ENCODE measurements around the gene SUSD3. TPM values are rescaled to one million over a fixed set of nuclear protein-coding genes. Genes with fewer than 3 reads are reported as not detected.

SUSD3 gene
- polyA plus RNA-seq, 2 donors: 0.83 to 1.9 TPM

DNA sequence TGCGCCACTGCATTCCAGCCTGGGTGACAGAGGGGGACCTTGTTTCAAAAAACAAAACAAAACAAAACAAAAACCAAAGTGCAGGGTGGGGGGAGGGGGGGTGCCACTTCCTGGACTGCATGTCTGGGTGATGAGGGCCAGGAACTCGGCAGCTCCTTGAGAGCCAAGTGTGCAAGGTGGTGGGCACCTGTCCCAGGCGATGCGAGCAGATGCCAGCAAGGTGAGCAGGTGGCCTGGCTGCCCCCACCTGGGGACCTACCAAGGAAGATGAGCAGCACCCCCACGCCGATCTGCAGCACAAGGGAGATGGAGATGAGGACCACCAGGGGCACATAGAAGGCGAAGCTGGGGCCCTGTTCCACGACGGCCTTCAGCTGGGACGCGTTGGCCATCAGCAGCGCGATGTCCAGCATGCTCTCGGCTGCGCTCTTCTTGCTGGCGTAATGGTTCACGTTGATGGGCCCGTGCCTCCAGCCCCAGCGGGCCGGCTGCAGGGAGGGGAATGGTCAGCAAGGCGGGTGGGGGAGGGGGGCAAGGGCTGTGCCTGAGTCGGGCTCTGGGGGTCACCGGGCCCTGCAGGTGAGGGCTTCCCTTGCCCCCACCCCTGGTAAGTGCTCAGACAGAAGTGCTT is 67.8 kb downstream of the SUSD3 start:
- H3K36me3 ChIP-seq (ENCODE audit: control insufficient read depth in 2 of 2, insufficient read depth in 2 of 2, low read length in 1 of 2): peaks cover 4 to 14% of the 10 kb centered on the region in 2 donors
- no peaks in the 10 kb centered on the region for H3K9me3 ChIP-seq (ENCODE audit: control insufficient read depth in 2 of 2, insufficient read depth in 1 of 2, low read depth in 1 of 2, low read length in 1 of 2)
- H3K27me3 ChIP-seq (ENCODE audit: control insufficient read depth in 1 of 2, insufficient read depth in 2 of 2, low read length in 2 of 2): no peaks in the 10 kb centered on the region
- H3K27ac ChIP-seq (ENCODE audit: low read depth in 2 of 2, low read length in 1 of 2): peak overlapping the region in 1 of 2 donors; percentile 36
- WGBS, 2 donors: 72 to 77% methylated on average over 23 of the region's 23 CpGs
- H3K4me3 ChIP-seq (ENCODE audit: low read depth in 1 of 2, low read length in 2 of 2): no peak overlapping the region
- peaks cover 29 to 46% of the 10 kb centered on the region in 2 donors for H3K4me1 ChIP-seq (ENCODE audit: control insufficient read depth in 2 of 2, insufficient read depth in 2 of 2, low read length in 1 of 2)

DNA sequence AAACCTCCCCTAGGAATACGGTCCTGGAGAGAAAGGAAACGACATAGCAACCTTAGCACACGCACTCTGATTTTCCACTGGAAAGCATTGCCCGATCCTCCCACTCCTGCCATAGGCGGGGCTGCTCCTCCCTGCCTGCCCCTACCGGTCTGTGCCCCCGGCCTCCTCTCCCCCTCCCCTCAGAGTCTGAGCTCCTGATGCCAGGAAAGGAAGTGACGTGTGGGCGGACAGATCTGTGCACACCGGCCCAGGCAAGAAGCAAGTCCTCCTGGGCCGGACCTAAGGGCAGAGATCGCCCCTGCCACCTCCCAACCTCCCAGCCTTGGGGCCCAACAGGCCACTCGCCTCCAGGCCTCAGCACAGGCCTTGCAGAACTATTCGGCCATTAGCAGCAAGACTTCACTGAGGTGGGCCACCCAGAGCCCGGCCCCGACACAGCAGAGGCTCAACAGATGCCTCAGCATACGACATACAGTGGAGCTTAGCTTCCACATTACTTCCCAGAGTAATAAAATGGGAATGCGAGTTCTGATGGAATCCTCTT is 68.4 kb downstream of the SUSD3 start:
- H3K4me3 ChIP-seq (ENCODE audit: low read depth in 1 of 2, low read length in 2 of 2): no peak overlapping the region
- H3K27me3 ChIP-seq (ENCODE audit: control insufficient read depth in 1 of 2, insufficient read depth in 2 of 2, low read length in 2 of 2): no peaks in the 10 kb centered on the region

DNA sequence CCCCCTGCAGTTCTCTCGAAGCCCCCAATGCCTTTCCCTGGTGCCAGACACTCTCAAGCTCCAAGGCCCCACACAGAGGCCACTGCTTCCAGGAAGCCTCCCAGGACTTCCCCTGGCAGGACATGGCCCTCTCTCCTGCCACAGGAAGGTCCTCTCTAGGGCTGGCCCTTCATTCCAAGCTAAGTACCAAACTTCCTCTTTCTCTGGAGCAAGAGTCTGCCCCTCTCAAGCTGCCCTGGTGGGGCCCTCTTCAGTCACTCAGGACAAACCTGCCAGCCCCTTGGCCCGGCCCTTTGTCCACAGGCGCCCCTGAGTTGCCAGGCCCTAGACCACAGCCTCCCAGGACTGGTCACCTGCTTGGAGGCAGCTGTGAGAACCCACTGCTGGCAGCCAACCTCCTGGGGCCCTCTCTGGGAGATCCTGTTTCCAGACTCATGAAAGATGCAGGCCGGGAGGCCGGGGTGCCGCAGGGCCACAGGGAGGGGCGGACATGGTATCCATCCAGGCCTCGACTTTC is 69.0 kb downstream of the SUSD3 start:
- H3K9me3 ChIP-seq (ENCODE audit: control insufficient read depth in 2 of 2, insufficient read depth in 1 of 2, low read depth in 1 of 2, low read length in 1 of 2): no peaks in the 10 kb centered on the region
- no peaks in the 10 kb centered on the region for H3K27me3 ChIP-seq (ENCODE audit: control insufficient read depth in 1 of 2, insufficient read depth in 2 of 2, low read length in 2 of 2)
- WGBS, 2 donors: 46 to 54% methylated on average over 8 of the region's 8 CpGs
- peaks cover 4 to 8% of the 10 kb centered on the region in 2 donors for H3K36me3 ChIP-seq (ENCODE audit: control insufficient read depth in 2 of 2, insufficient read depth in 2 of 2, low read length in 1 of 2)
- H3K27ac ChIP-seq (ENCODE audit: low read depth in 2 of 2, low read length in 1 of 2): peak overlapping the region; percentile 36 to 41
- no peak overlapping the region for H3K4me3 ChIP-seq (ENCODE audit: low read depth in 1 of 2, low read length in 2 of 2)
- peaks cover 38 to 52% of the 10 kb centered on the region in 2 donors for H3K4me1 ChIP-seq (ENCODE audit: control insufficient read depth in 2 of 2, insufficient read depth in 2 of 2, low read length in 1 of 2)

More for the DNA sequence above, 68.4 kb downstream of the SUSD3 start:
- Histone ChIP-seq H3K4me1 (ENCODE audit: control insufficient read depth in 2 of 2, insufficient read depth in 2 of 2, low read length in 1 of 2) (peaks cover 33 to 47% of the 10 kb centered on the region in 2 donors), H3K36me3 (ENCODE audit: control insufficient read depth in 2 of 2, insufficient read depth in 2 of 2, low read length in 1 of 2) (peaks cover 4 to 9% of the 10 kb centered on the region in 2 donors), H3K27ac (ENCODE audit: low read depth in 2 of 2, low read length in 1 of 2) (peak overlapping the region; percentile 36 to 41), H3K9me3 (ENCODE audit: control insufficient read depth in 2 of 2, insufficient read depth in 1 of 2, low read depth in 1 of 2, low read length in 1 of 2) (no peaks in the 10 kb centered on the region)
- WGBS, 2 donors: 29 to 41% methylated on average over 18 of the region's 18 CpGs

DNA sequence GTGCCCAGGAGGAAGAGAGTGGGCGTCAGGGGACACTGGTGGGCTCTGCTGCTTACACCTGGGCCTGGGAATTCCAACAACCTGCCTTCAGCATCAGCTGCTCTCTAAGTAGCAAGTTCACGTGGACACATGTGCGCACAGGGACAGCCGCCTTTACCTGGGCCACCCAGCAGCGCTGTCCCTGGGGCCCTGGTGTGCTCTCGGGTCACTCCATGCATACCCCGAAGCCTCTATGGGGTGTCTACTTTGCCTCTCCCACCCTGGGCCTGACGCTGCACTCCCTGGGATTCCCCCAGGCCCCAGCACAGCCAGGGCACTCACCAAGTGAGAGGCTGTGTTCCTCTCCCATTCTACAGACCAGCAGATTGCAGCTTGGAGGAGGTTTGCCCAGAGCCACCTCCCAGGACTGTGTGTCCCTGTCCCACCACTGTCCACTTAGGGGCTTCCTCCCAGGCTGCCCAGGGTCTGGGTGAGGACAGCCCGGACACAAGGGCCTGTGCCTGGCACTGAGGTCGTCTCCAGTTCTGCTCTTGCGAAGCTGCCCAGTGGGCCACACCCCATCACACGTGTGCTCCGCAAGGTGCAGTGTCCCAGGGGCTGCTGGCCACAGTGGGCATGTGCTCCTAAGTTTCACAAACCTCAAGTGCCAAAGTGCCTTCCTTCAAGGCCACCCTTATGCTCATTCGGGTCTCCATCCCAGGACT is 69.7 kb downstream of the SUSD3 start:
- H3K4me1 ChIP-seq (ENCODE audit: control insufficient read depth in 2 of 2, insufficient read depth in 2 of 2, low read length in 1 of 2): peaks cover 39 to 58% of the 10 kb centered on the region in 2 donors
- WGBS, 2 donors: 75 to 83% methylated on average over 14 of the region's 14 CpGs
- H3K36me3 ChIP-seq (ENCODE audit: control insufficient read depth in 2 of 2, insufficient read depth in 2 of 2, low read length in 1 of 2): peaks cover 4 to 8% of the 10 kb centered on the region in 2 donors
- H3K27me3 ChIP-seq (ENCODE audit: control insufficient read depth in 1 of 2, insufficient read depth in 2 of 2, low read length in 2 of 2): no peaks in the 10 kb centered on the region
- no peaks in the 10 kb centered on the region for H3K9me3 ChIP-seq (ENCODE audit: control insufficient read depth in 2 of 2, insufficient read depth in 1 of 2, low read depth in 1 of 2, low read length in 1 of 2)
- H3K4me3 ChIP-seq (ENCODE audit: low read depth in 1 of 2, low read length in 2 of 2): no peak overlapping the region
- peak overlapping the region in 1 of 2 donors; percentile 36 for H3K27ac ChIP-seq (ENCODE audit: low read depth in 2 of 2, low read length in 1 of 2)

DNA sequence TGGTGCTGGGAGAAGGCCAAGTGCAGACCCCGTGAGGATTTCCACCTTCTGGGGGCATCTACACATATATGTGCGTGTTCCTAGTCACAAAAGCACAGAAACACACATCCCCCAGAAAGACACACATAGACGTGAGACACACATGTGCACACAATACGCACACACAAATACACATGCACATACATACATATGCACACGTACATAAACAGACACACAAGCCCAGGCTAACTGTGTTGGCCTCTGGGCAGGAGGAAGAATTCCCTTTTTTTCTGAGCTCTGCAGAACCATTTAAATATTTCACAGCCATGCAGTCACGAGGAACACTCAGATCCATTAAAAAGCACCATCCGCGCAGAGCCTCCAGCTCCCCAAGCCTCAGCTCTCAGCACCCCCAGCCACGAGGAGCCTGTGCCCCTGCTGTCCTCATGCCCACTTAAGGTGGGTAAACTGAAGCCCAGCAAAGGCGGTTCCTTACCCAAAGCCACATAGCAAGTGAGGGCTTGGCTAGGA is 70.3 kb downstream of the SUSD3 start:
- H3K9me3 ChIP-seq (ENCODE audit: control insufficient read depth in 2 of 2, insufficient read depth in 1 of 2, low read depth in 1 of 2, low read length in 1 of 2): no peaks in the 10 kb centered on the region
- H3K36me3 ChIP-seq (ENCODE audit: control insufficient read depth in 2 of 2, insufficient read depth in 2 of 2, low read length in 1 of 2): peaks cover 4 to 5% of the 10 kb centered on the region in 2 donors
- peaks cover 39 to 55% of the 10 kb centered on the region in 2 donors for H3K4me1 ChIP-seq (ENCODE audit: control insufficient read depth in 2 of 2, insufficient read depth in 2 of 2, low read length in 1 of 2)
- no peak overlapping the region for H3K4me3 ChIP-seq (ENCODE audit: low read depth in 1 of 2, low read length in 2 of 2)
- peak overlapping the region in 1 of 2 donors; percentile 58 for H3K27ac ChIP-seq (ENCODE audit: low read depth in 2 of 2, low read length in 1 of 2)
- no peaks in the 10 kb centered on the region for H3K27me3 ChIP-seq (ENCODE audit: control insufficient read depth in 1 of 2, insufficient read depth in 2 of 2, low read length in 2 of 2)
- 65 to 79% methylated on average over 10 of the region's 10 CpGs for WGBS, 2 donors

DNA sequence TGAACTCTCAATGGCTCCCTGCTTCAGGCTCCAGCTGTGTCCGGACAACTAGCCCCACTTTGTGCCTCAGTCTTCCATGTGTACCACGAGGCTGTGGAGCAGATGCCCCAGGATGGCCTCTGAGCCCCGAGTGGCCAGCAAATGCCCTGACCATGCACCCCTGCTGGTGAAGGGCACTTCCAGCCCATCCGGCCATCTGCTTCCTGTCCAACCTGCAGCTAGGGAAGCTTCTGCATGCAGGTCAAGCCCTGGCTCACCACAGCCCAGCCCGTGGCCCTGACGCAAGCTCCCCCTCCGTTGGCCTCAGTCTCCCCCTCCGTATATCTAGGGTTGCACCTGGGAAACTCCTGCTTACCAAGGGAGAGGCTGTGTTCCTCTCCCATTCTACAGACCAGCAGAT is 70.8 kb downstream of the SUSD3 start:
- H3K4me1 ChIP-seq (ENCODE audit: control insufficient read depth in 2 of 2, insufficient read depth in 2 of 2, low read length in 1 of 2): peaks cover 39 to 55% of the 10 kb centered on the region in 2 donors
- peaks cover 4 to 5% of the 10 kb centered on the region in 2 donors for H3K36me3 ChIP-seq (ENCODE audit: control insufficient read depth in 2 of 2, insufficient read depth in 2 of 2, low read length in 1 of 2)
- H3K27ac ChIP-seq (ENCODE audit: low read depth in 2 of 2, low read length in 1 of 2): peak overlapping the region in 1 of 2 donors; percentile 58
- H3K9me3 ChIP-seq (ENCODE audit: control insufficient read depth in 2 of 2, insufficient read depth in 1 of 2, low read depth in 1 of 2, low read length in 1 of 2): no peaks in the 10 kb centered on the region
- H3K4me3 ChIP-seq (ENCODE audit: low read depth in 1 of 2, low read length in 2 of 2): no peak overlapping the region
- H3K27me3 ChIP-seq (ENCODE audit: control insufficient read depth in 1 of 2, insufficient read depth in 2 of 2, low read length in 2 of 2): no peaks in the 10 kb centered on the region
- WGBS, 2 donors: 49 to 60% methylated on average over 8 of the region's 8 CpGs

DNA sequence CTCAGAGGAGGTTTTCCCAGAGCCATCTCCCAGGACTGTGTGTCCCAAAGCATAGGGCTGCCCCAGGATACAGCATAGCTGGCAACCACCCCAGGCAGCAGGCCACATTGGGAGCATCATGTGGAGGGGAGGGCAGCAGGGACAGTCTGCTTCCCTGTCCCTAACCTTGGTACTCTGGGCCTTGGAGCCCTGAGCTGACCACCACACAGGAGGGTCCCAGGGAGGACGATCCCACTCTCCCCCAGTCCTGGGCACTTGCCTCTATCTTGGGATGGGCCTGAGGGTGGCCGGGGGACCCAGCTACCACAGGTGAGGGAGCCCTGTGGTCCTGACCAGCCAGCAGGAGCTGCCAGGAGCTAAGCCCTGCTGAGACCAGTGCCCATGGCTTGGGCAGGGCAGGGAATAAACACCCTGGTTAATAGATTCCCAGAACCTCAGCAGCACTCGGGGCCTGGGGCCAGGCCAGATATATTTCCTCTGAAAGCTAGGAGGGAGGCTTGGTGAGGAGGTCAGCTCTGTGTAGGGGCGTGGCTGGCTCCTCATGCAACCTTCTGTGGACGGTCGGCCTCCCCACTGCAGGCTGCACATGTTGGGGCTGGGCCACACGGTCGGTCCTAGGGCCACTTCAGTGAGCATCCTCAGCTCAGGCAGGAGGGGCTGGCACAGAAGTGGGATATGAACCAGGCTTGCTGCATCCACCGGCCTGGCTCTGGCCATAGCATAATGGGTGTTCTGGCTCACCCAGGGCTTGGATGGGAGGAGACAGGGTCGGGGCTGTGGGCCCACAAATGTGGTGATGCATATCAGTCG is 71.4 kb downstream of the SUSD3 start:
- peak overlapping the region in 1 of 2 donors; percentile 59 for H3K27ac ChIP-seq (ENCODE audit: low read depth in 2 of 2, low read length in 1 of 2)
- H3K4me3 ChIP-seq (ENCODE audit: low read depth in 1 of 2, low read length in 2 of 2): no peak overlapping the region
- H3K4me1 ChIP-seq (ENCODE audit: control insufficient read depth in 2 of 2, insufficient read depth in 2 of 2, low read length in 1 of 2): peaks cover 39 to 60% of the 10 kb centered on the region in 2 donors
- H3K9me3 ChIP-seq (ENCODE audit: control insufficient read depth in 2 of 2, insufficient read depth in 1 of 2, low read depth in 1 of 2, low read length in 1 of 2): no peaks in the 10 kb centered on the region
- H3K27me3 ChIP-seq (ENCODE audit: control insufficient read depth in 1 of 2, insufficient read depth in 2 of 2, low read length in 2 of 2): no peaks in the 10 kb centered on the region
- peaks cover 0 to 1% of the 10 kb centered on the region in 2 donors for H3K36me3 ChIP-seq (ENCODE audit: control insufficient read depth in 2 of 2, insufficient read depth in 2 of 2, low read length in 1 of 2)
- WGBS, 2 donors: 50 to 66% methylated on average over 11 of the region's 11 CpGs

DNA sequence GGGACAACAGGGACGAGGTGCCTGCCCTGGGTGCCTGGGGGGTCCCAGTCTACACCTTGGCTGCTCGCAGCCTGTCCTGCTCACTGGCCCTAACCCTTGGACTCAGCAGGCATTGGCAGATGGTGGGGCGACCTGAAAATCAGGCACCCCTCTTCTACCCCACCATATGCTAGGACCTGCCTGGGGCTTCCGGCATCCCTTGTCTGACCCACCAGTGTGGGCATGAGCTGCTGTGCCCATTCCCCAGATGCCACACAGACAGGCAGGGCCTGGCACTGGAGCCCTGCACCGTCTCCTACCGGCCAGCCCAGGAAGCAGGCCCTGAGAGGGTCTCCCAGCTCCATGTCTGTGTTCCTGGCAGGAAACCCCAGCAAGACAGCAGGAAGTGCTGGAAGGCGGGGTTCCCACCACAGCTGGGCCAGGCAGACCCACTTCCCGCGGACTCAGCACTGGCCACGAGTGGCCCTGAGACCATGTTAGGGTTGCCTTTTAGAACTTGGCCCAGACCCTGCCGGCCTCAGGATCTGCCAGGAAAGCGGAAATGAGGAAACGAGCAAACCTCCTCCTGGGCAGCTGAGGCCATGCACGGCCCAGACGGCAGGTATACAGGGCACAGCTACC is 72.5 kb downstream of the SUSD3 start:
- H3K9me3 ChIP-seq (ENCODE audit: control insufficient read depth in 2 of 2, insufficient read depth in 1 of 2, low read depth in 1 of 2, low read length in 1 of 2): no peaks in the 10 kb centered on the region
- no peak overlapping the region for H3K4me3 ChIP-seq (ENCODE audit: low read depth in 1 of 2, low read length in 2 of 2)
- 44 to 65% methylated on average over 15 of the region's 15 CpGs for WGBS, 2 donors
- H3K27me3 ChIP-seq (ENCODE audit: control insufficient read depth in 1 of 2, insufficient read depth in 2 of 2, low read length in 2 of 2): no peaks in the 10 kb centered on the region
- H3K27ac ChIP-seq (ENCODE audit: low read depth in 2 of 2, low read length in 1 of 2): peak overlapping the region; percentile 21 to 67
- no peaks in the 10 kb centered on the region for H3K36me3 ChIP-seq (ENCODE audit: control insufficient read depth in 2 of 2, insufficient read depth in 2 of 2, low read length in 1 of 2)
- peaks cover 42 to 64% of the 10 kb centered on the region in 2 donors for H3K4me1 ChIP-seq (ENCODE audit: control insufficient read depth in 2 of 2, insufficient read depth in 2 of 2, low read length in 1 of 2)

All from esophagus (tissue), 2 donors.